SK-N-DZ (cell line): ENCODE data around the gene NFE2L1. TPM values are rescaled to one million over a fixed set of nuclear protein-coding genes. Genes with fewer than 3 reads are reported as not detected.
"Not testable (repeated sequence)": the region's sequence is repeated elsewhere in the genome, so short reads cannot be mapped to it uniquely, and the experiment has no call there.

ENCODE experiments used
- DNase-seq: peaks from one replicate; pipeline ENCODE4 v3.0.0-alpha.2; 2015; ENCODE audit warnings: low spot score
- polyA plus RNA-seq, 2 experiments: library from polyadenylated mRNA; depleted of rRNA; stranded (reverse); fragments of >200 nt; gene quantifications; 2 replicates each; pipeline ENCODE4 v1.2.3, GENCODE V29; 2014

The NFE2L1 gene, protein sequence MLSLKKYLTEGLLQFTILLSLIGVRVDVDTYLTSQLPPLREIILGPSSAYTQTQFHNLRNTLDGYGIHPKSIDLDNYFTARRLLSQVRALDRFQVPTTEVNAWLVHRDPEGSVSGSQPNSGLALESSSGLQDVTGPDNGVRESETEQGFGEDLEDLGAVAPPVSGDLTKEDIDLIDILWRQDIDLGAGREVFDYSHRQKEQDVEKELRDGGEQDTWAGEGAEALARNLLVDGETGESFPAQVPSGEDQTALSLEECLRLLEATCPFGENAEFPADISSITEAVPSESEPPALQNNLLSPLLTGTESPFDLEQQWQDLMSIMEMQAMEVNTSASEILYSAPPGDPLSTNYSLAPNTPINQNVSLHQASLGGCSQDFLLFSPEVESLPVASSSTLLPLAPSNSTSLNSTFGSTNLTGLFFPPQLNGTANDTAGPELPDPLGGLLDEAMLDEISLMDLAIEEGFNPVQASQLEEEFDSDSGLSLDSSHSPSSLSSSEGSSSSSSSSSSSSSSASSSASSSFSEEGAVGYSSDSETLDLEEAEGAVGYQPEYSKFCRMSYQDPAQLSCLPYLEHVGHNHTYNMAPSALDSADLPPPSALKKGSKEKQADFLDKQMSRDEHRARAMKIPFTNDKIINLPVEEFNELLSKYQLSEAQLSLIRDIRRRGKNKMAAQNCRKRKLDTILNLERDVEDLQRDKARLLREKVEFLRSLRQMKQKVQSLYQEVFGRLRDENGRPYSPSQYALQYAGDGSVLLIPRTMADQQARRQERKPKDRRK
- 48.3 and 57.6 TPM in 2 replicates for polyA plus RNA-seq (2014; cell fraction: cytosol; rRNA removed)
- 28.1 and 31.2 TPM in 2 replicates for polyA plus RNA-seq (2014; cell fraction: nucleus; rRNA removed)

DNA sequence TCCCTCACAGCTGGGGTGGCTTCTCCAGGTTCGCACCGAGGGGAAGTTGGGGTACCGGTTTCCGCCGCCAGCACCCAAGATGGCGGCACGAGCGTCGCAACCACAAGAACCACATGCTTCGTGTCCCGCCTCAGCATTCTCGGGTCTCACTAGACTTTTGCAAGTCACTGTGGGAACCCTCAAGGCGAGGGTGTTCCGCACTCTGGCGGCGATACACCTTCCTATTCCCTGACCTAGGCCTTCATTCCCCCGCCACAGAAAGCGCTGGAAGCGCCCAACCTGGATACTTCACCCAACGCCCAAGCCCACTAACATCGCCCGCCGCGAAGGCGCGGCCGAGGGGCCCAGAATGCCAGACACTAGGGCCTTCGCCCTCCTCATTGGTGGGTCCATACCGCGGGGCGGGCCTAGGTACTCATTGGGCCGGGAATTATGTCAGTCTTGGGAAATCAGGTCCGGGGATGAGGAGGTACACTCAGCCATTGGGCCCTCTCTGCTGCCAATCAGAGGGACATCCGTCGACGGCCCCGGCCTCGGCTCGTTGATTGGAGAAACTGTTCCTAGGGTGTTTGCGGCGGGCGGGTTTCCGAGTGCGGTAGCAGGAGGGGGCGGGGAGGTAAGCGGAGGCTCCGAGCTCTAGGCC, at the start of gene NFE2L1:
Gene NFE2L1, plus strand, starts transcription at position 619 of the 643 bp plus-strand sequence. CDS start 2,760 bp downstream, outside the sequence.
- DNase-seq = peak; percentile 100

DNA sequence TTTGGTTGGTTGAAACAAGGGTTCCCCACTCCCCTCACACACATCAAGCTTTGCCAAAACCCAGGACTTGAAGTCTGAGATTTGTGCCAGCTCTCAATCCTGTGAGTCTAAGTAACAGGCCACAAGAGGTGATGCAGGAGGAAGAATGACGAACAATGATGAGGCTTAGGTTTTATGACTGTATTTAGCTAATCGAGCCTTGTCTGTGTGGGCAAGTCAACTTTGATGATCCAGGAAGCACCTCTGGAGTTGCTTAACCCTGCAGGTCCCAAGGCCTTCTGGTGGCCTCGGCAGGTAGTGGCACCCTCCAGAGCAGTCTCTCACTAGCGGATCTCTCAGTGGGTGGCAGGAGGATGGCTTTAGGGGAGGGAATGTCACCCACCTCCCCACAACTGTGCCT, 48.6 kb upstream of the NFE2L1 start:
- no peak for DNase-seq

DNA sequence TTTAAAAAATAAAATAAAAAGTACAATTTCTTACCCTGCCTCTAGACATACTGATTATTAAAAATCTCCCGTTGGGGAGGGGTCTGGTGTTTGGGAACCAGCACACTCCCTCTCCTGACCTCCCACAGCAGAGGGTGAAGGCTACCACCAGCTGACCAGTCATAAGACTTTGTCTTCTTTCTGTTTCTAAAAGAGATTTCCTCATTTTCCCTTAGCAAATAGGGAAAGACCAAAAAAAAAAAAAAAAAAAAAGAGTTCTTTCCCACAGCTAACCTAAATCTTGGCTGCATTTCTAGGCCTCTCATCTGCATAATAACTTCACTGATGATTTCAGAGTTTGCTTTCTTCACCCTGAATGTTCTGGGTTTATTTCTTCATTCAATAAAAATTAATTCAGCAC, 47.0 kb upstream of the NFE2L1 start:
- DNase-seq = no peak

DNA sequence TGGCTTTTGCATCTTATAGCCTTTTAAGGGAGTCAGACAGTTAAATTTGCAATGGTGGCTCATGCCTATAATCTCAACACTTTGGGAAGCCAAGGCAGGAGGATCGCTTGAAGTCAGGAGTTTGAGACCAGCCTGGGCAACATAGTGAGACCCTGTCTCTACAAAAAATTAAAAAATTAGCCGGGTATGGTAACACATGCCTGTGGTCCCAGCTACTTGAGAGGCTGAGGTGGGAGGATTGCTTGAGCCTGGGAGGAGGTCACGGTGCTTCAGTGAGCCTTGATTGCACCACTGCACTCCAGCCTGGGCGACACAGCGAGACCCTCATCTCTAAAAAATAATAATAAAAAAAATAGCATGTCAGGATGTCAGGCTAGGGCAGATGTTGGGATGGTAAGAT, 46.5 kb upstream of the NFE2L1 start:
- DNase-seq = not testable (repeated sequence)

DNA sequence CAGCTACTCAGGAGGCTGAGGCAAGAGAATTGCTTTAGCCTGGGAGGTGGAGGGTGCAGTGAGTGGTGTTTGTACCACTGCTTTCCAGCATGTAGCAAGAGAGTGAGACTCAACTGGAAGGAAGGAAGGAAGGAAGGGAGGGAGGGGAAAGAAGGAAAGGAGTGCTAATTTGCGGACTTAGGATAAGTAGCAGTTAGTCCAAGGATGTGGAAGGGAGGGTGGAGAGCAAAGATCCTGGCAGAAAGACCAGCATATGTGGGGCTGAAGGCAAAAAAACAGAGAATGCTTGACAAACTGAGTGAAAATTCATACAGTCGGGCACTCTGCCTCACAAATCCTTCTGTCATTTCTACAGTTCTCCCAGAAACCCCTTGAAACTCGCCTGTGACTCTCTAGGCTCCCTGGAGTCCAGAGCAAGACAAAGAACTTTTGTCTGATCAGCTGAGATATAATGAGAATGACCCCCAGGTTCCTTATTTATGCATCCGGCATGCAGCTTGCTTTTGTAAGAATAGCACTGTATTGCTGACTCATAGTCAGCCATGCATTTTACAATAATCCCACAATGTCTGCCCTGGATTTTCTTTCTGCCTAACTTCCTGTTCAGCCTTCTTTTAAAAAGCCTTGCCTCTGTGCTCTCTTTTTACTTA, 45.8 kb upstream of the NFE2L1 start:
- no peak for DNase-seq

DNA sequence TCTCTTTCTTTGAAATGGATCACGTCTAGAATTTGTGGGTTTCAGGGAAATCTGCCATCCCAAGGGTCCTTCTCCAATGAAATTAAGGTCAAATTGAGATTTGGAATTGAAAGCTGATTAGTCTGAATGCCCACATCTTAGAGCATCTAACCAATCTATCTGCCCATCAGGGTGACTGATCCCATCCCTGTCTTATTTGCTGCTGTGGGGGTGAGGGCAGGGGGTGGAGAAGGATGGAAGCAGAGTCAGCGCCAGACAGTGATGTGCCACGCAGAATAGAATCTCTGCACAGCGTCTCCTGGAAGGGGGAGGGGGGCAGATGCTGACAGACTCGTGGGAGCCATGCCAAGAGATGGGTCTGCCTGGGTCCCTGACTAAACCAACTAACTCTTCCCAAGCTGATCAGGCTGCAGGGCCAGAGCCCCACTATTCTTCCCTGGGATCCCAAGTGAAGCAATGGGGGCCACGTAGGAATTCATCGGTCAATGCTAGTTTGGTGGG, 45.2 kb upstream of the NFE2L1 start:
- peak; percentile 91 for DNase-seq

DNA sequence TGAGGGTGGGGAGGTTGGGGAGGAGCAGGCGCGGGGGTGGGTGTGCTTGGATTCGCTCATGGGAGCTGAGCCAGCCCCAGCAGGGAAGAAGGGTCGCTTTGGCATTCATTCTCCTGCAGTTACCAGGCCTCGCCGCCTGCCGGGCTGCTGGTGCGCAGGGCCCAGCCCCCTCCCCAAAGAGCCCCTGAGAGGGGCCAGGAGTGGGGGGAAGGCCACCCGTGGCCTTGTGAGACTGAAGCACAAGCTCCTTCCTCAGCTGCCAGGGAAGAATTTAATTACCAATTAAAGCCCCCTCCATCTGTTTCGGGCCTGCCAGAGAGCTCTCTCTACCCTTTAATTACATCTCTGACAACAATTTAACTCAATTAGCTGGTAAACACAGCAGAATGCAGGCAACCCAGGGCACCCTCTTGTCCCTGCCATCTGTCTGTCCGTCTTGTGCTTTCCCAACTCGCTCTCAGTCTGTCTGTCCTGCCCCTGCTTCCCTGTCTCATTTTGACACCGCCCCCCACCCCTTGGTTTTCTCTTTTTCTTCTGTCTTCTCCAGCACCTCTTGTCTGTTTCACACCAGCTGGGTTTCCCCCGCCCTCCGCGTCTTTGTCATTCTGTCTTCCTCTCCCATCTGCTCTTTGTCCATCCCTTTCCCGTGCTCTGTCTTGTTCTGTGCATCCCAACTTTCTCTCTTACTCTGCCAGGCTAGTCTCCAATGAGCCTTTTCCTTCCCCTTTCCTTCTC, 44.6 kb upstream of the NFE2L1 start:
- peak; percentile 100 for DNase-seq

DNA sequence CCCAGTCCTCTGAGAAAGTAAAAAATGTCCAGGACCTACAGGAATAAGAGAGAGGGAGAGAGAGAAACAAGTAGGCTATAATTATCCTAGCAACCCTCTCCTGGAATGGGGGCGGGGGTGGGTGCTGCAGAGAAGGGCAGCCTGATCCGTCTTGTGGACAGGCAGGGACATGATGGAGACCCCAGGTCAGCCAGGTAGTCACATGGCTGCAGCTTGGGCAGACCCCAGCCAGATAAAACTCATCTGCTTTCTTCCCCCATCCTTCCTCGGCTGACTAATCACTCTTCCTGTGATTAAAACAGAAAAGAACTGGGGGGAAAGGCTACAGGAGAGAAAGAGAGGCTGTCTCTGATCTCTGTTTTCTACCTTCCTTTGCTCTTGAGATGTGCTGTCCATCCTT, 43.2 kb upstream of the NFE2L1 start:
- DNase-seq = no peak

DNA sequence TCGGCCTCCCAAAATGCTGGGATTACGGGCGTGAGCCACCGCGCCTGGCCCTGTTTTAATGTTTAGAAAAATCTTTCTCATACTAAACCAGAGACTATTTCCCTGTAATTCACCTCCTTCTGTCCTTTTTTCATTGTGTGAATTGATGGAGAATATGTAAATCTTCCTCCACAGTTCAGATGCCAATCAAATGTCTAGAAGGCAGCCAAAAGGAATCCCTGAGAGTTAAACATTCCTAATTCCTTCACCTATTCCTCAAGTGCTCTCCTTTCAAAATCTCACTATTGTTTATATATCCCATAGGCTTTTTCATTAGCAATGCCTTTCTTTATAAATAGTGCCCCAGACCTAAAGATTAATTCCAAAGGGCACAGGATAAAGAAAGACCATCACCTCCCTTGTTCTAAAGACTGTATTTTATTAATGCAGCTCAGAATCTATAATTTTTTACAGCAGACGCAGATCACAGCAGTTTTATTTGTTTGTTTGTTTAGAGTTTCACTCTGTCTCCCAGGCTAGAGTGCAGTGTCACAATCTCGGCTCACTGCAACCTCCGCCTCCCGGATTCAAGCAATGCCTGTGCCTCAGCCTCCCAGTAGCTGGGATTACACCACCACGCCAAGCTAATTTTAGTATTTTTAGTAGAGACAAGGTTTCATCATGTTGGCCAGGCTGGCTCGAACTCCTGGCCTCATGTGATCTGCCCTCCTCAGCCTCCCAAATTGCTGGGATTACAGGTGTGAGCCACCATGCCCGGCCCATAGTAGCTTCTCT, 41.0 kb upstream of the NFE2L1 start:
- no peak for DNase-seq

DNA sequence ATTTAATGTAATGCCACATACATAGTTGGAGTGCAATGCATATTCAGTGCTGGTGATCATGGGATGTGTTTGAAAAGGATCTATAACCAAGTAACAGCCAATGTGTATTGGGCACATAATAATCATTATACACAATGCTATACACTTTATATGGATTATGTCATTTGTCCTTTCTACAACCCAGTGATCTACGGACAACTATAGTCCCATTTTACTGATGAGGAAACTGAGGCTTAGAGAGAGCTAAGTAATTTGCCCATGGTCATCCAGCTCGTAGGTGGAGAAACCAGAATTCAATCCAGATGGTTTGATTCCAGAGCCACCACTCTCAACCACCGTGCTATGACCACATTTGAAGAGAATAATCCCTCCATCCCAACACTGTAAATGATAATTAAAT, 38.0 kb upstream of the NFE2L1 start:
- DNase-seq = no peak

DNA sequence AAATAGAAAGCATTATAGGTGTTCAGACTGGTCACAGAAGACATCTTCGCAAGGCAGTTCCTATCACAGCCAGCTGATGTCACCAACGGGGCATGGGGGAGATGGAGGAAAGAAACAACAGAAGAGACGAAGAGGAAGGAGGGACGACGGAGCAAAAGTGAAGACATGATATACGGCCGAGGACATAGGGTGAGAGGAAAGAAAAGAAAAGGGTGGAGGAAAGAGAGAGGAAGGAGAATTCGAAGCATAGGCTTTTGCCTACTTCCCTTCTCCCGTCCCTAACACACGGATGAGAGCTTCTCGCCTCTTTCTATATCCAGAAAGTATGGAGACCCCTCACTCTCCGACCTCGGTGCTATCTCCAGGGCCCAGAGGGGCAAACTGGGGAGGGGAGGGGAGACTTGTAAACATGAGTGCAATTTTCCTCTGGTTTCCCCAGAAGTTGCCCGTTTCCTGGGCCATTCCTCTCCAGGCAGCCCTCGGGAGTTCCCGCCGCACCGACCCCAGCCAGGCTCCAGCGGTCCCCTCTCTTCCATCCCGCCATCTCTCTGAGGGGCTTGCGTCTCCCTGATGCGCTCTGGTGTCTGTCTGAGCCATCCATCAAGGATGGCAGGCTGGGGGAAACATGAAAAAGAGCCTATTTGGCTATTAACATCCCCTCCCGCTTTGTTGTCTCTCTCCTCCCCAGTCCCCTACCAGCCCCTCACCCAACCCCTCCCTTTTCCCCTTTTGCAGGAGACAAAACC, 36.6 kb upstream of the NFE2L1 start:
- peak; percentile 90 for DNase-seq

DNA sequence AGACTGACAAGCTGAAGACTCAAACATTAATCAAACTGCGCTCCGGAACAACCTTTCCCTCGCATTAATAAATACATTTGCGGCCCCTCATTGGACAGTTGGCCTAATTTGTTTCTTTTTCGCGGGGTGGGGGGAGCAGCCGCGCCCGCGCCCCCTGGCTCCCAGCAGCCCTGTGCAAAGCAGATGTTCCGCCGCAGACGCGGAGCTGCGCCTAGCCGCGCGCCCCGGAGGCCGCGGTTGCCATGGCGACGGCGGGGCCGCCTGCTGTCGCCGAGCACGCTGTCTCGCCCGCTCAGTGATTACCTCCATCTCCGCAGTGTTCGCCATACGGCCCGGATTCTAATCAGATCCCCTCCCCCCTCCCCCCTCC, 36.0 kb upstream of the NFE2L1 start:
- peak; percentile 98 for DNase-seq

DNA sequence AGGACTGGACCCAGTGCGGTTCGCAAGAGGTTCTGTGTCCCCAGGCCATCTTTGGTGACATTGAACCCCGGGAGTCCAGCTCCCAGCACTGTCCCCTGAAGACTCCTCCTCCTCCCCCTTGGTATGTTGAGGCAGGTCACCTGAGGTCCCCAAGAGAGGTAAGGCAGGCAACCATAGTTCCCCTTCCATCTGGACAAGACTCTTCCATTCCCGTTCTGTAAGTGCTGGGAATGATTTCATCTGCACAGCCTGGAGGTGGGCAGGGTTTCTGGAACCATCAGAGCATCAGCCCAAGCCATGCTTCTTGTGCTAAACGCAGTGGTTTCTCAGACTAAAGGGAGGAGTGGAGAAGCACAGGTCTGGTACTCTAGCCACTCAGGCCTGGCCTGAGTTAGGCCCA, 35.5 kb upstream of the NFE2L1 start:
- no peak for DNase-seq

DNA sequence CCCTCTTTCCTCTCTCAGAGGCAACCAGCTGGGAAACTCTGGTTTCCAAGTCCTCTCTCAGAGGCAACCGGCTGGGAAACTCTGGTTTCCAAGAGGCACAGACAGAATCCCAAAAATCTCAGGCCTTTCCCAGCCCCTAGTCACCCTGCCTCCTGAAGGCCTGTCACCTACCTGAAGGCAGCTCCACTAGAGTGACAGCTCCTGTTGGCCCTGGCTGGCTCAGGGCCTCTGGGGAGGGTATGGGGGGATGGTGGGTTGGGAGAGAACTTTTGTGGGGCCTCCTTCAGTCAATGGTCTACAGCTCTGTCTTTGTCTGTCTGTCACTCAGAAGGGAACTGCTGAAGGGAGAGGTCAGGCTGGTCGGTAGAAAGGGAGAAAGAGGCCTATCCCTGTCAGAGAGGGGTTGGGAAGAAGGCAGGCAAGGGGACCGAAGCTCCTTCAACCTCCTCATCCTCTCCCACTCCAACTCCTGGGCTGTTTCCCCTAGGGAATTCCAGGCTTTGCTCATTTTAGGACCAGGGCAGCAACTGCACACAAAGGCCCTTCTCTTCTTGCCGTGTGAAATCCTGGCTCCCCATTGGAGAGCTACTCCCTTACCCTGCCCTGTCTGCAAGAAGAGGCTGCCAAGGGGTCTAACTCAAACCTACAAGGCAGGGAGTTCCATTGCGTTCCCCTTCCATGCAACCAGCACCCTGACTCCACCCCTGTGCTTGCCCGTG, 34.1 kb upstream of the NFE2L1 start:
- DNase-seq = no peak

DNA sequence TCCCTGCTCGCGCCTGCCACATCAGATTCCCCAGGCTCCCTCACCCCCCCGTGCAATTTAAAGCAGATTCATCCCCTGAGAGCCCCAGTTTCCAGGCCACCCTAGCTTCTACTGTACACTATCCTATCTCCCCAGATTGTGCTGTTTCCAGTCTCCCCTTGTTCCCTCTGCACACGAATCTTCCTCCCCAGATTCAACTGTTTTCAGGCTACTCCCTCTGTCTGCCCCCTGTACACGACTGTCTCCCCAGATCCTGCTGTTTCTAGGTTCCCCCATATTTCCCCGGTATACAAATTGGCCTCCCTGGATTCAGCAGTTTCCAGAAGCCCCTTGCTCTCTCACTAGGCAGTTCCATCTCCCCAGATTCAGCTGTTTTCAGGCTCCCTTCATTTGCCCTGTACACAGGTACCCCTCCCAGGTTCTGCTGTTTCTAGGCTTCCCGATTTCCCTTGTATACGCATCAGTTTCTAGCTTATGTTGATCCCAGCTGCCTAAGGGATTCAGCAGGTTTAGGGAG, 33.5 kb upstream of the NFE2L1 start:
- peak; percentile 98 for DNase-seq

DNA sequence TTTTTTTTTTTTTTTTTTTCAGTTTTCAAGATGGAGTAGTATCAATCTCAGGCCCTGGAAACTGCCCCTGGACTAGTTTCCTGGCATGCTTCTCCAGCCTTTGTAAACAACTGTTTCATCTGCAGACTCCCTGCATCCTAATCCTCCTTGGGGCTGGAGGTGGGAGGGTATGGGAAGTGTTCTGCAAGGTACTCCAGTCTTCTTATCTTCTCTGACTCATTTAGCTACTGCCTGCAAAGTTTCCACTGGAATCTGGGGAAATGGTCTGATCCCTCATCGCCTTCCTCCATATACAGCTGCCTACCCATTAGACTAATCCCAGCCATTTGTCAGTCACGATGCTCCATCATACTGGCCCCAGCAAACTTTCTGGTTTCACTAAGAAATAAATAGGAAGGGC, 32.0 kb upstream of the NFE2L1 start:
- no peak for DNase-seq

DNA sequence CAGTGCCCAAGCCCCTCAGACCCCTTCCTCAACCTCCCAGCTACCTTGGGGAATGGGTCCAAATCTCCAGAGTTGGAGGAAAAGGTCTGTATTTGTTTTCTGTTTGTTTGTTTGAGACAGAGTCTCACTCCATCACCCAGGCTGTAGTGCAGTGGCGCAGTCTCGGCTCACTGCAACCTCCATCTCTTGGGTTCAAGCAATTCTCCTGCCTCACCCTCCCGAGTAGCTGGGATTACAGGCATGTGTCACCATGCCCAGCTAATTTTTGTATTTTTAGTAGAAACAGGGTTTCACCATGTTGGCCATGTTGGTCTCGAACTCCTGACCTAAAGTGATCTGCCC, 30.4 kb upstream of the NFE2L1 start:
- not testable (repeated sequence) for DNase-seq

DNA sequence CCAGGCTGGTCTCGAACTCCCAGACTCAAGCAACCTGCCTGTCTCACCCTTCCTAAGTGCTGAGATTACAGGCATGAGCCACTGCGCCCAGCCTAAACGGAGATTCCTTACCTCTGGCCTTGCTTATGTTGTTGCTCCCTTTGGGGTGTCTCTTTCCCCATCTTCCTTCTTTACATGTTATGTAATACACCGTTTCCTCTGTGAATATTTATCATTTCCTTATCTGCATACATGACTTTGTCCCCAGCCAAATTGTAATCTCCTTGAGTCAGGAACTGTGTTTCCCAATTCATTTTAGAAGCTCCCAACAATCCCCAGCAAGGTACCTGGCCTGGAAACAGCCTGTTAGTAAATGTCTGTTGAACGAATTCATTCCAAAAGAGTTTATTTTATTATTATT, 26.2 kb upstream of the NFE2L1 start:
- DNase-seq = no peak

DNA sequence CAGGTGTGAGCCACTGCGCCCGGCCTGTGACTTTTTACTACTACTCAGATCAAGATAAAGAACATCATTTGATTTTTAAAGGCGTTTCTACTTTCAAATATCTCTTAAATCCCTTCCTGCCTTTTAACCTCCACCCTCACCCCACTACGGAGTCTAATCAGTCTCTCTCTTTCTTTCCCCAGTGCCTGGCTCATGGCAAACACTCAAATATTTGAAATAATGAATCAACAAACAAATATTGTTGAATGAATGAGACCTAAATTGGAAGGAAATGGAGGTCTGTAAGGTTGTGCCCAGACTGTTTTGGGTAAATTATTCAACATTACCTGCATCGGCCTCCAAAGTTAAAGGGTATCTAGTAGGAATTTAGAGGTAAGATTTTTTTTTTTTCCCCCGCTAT, 25.3 kb upstream of the NFE2L1 start:
- no peak for DNase-seq
